NCI-H2196 (cell line): ENCODE results near the gene MFRP.
A peak's percentile ranks its signal among the peaks of the same experiment; 100 is the strongest.

Experiments used
- DNase-seq: peaks from one replicate; lab custom pipeline; 2025; ENCODE audit not compliant: unreplicated experiment; lab: John Stamatoyannopoulos, UW

Gene MFRP

GRCh38 chr11:119359365-119360214 is 13.1 kb upstream of the MFRP start:
- no peak for DNase-seq

GRCh38 chr11:119357074-119357473 is 10.6 kb upstream of the MFRP start:
- DNase-seq, result no peak

- no peak for DNase-seq
Measured at GRCh38 chr11:119356349-119357031, 10.0 kb upstream of the MFRP start.

- DNase-seq, result no peak
Measured at GRCh38 chr11:119355091-119355843, 8.8 kb upstream of the MFRP start.

- DNase-seq, result peak; percentile 85
Measured at GRCh38 chr11:119352857-119353260, 6.4 kb upstream of the MFRP start.

- no peak for DNase-seq
Measured at GRCh38 chr11:119351232-119351631, 4.7 kb upstream of the MFRP start.

- no peak for DNase-seq
Measured at GRCh38 chr11:119350302-119350701, 3.8 kb upstream of the MFRP start.

- DNase-seq, result no peak
Measured at GRCh38 chr11:119347940-119348605, 1.6 kb upstream of the MFRP start.

- DNase-seq, result no peak
Measured at GRCh38 chr11:119347242-119347641, 737 bp upstream of the MFRP start.

- no peak for DNase-seq
Measured at GRCh38 chr11:119345685-119346084, 820 bp downstream of the MFRP start.

GRCh38 chr11:119344291-119345010 is 2.1 kb downstream of the MFRP start:
- DNase-seq, result no peak

GRCh38 chr11:119343726-119344125 is 2.8 kb downstream of the MFRP start:
- DNase-seq, result no peak

- no peak for DNase-seq
Measured at GRCh38 chr11:119342362-119343130, 4.0 kb downstream of the MFRP start.

GRCh38 chr11:119342023-119342300 is 4.5 kb downstream of the MFRP start:
- DNase-seq, result no peak

GRCh38 chr11:119341222-119342022 is 5.1 kb downstream of the MFRP start:
- no peak for DNase-seq

- DNase-seq, result no peak
Measured at GRCh38 chr11:119340335-119341221, 5.9 kb downstream of the MFRP start, which contains the start of gene C1QTNF5. Gene C1QTNF5 (minus strand): TSS chr11:119340883. CDS start chr11:119340397, 486 bp downstream.

GRCh38 chr11:119339589-119340334 is 6.7 kb downstream of the MFRP start:
- no peak for DNase-seq
